GM18498 (cell line): ENCODE data around the gene CUEDC2.

Experiments
- ATAC-seq: cut with Tn5 transposase; IDR thresholded peaks from one replicate; pipeline ENCODE4 v1.9.1; 2021; ENCODE audit warnings: mild to moderate bottlenecking, moderate library complexity; ENCODE audit not compliant: unreplicated experiment

The CUEDC2 gene

GRCh38 chr10:102398172-102399020 is 34.0 kb downstream of the CUEDC2 start:
- ATAC-seq = no peak

GRCh38 chr10:102397222-102398171 is 34.9 kb downstream of the CUEDC2 start:
- ATAC-seq = no peak

GRCh38 chr10:102396730-102397151 is 35.6 kb downstream of the CUEDC2 start:
- no peak for ATAC-seq

- ATAC-seq = no peak
These were observed 36.1 kb downstream of the CUEDC2 start for GRCh38 chr10:102396317-102396650.

GRCh38 chr10:102395400-102396316 is 36.7 kb downstream of the CUEDC2 start, which contains the start of gene NFKB2:
Gene NFKB2, plus strand, starts transcription at chr10:102395705. Its CDS starts 255 bp downstream, at chr10:102395960.
- ATAC-seq = peak; percentile 37

- peak; percentile 0 for ATAC-seq
These were observed 37.5 kb downstream of the CUEDC2 start for GRCh38 chr10:102394801-102395399.

- peak; percentile 83 for ATAC-seq
These were observed 38.1 kb downstream of the CUEDC2 start for GRCh38 chr10:102394079-102394800.

GRCh38 chr10:102393411-102394078 is 38.8 kb downstream of the CUEDC2 start:
- no peak for ATAC-seq

- no peak for ATAC-seq
These were observed 40.1 kb downstream of the CUEDC2 start for GRCh38 chr10:102392306-102392705.

- ATAC-seq = no peak
These were observed 42.5 kb downstream of the CUEDC2 start for GRCh38 chr10:102389894-102390293.

- ATAC-seq = no peak
These were observed 47.6 kb downstream of the CUEDC2 start for GRCh38 chr10:102384606-102385429.

GRCh38 chr10:102384053-102384452 is 48.3 kb downstream of the CUEDC2 start:
- no peak for ATAC-seq

- no peak for ATAC-seq
These were observed 49.5 kb downstream of the CUEDC2 start for GRCh38 chr10:102382871-102383270.

GRCh38 chr10:102381983-102382382 is 50.4 kb downstream of the CUEDC2 start:
- no peak for ATAC-seq

GRCh38 chr10:102379383-102379782 is 53.0 kb downstream of the CUEDC2 start:
- ATAC-seq = no peak

- ATAC-seq = no peak
These were observed 55.5 kb downstream of the CUEDC2 start for GRCh38 chr10:102376901-102377300.

GRCh38 chr10:102375867-102376266 is 56.5 kb downstream of the CUEDC2 start:
- ATAC-seq = no peak

GRCh38 chr10:102375250-102375649 is 57.1 kb downstream of the CUEDC2 start:
- no peak for ATAC-seq
